Prostate gland (tissue), 2 donors: ENCODE measurements around the gene ZNF276. TPM values are rescaled to one million over a fixed set of nuclear protein-coding genes. Genes with fewer than 3 reads are reported as not detected.

Experiments used
- DNase-seq: peaks from one replicate; pipeline ENCODE4 v3.0.0-alpha.2; 2019; ENCODE audit warnings: low spot score
- H3K27ac ChIP-seq, 2 donors: fragments of 200-600 bp; sonication (generic); 2 replicates each; pipeline ENCODE4 v1.5.1; 2017 to 2019
- H3K27me3 ChIP-seq: fragments of 200-600 bp; sonication (generic); replicated peaks from 2 replicates; pipeline ENCODE4 v1.5.1; 2019; ENCODE audit not compliant: insufficient read depth
- H3K36me3 ChIP-seq, 2 donors: fragments of 200-600 bp; sonication (generic); 1 replicate in 1 of 2; 2 replicates in 1 of 2; pipeline versions ENCODE4 v1.5.1 to v1.8.1; 2017 to 2019
- H3K4me1 ChIP-seq: fragments of 200-600 bp; sonication (generic); replicated peaks from 2 replicates; pipeline ENCODE4 v1.5.1; 2019
- H3K4me3 ChIP-seq, 2 donors: fragments of 200-600 bp; sonication (generic); 2 replicates each; pipeline ENCODE4 v1.5.1; 2017 to 2019
- H3K9me3 ChIP-seq: fragments of 200-600 bp; sonication (generic); 2 replicates; pipeline ENCODE4 v1.5.1; 2017
- CTCF ChIP-seq, 4 experiments: fragments of 200-600 bp in 2 of 4; fragments of 450-650 bp in 2 of 4; sonication (generic) in 2 of 4; IDR thresholded peaks; 1 replicate in 3 of 4; 2 replicates in 1 of 4; pipeline ENCODE4 v1.5.1; 2016 to 2019; ENCODE audit warnings: antibody characterized with exemption in 4 of 4, mild to moderate bottlenecking in 2 of 4, moderate library complexity in 2 of 4
- POLR2A ChIP-seq: fragments of 450-650 bp; IDR thresholded peaks from one replicate; pipeline ENCODE4 v1.6.1; 2016; ENCODE audit warnings: antibody characterized with exemption, mild to moderate bottlenecking
- POLR2AphosphoS5 ChIP-seq: sonication (generic); formaldehyde crosslinking; IDR thresholded peaks from one replicate; pipeline ENCODE4 v1.6.1; 2017; ENCODE audit warnings: antibody characterized with exemption
- WGBS: methylation state at CpG from one replicate; pipeline ENCODE4 v1.1.5; 2018; 5-methylcytosine and 5-hydroxymethylcytosine counted together
- intact Hi-C: fragments of 100-400 bp; cut with DNase I; formaldehyde crosslinking; loops from one replicate; pipeline ENCODE4 v1.14.2; 2022
- total RNA-seq, 2 donors: library from RNA; depleted of rRNA; stranded (reverse); fragments of >200 nt; gene quantifications; one replicate each; pipeline ENCODE4 v1.1.0, GENCODE V29; 2016

ZNF276 gene
- total RNA-seq, 2 donors from 2014 or later: 18.4 to 46.1 TPM

GRCh38 chr16:89722392-89723278 is 1.3 kb downstream of the ZNF276 start:
- intact Hi-C loops: loop anchor here (2.0 to 5.0 kb wide), 2 partner anchors 22 to 150 kb away; partner anchors contain the start of genes SPATA2L and TCF25
- peaks cover 17% of the 10 kb centered on the region for H3K4me1 ChIP-seq
- 30% methylated on average over 56 of the region's 56 CpGs for WGBS
- peak overlapping the region; percentile 72 to 97 for H3K4me3 ChIP-seq
- no peaks in the 10 kb centered on the region for H3K27me3 ChIP-seq
- no peak for TF ChIP-seq POLR2A
- peak; percentile 22 for TF ChIP-seq POLR2AphosphoS5
- peak overlapping the region; percentile 91 to 98 for H3K27ac ChIP-seq
- H3K9me3 ChIP-seq: no peaks in the 10 kb centered on the region
- DNase-seq: peak; percentile 66
- H3K36me3 ChIP-seq: no peaks in the 10 kb centered on the region

GRCh38 chr16:89723279-89724250 is 2.2 kb downstream of the ZNF276 start:
- 72% methylated on average over 30 of the region's 30 CpGs for WGBS

GRCh38 chr16:89727406-89728120 is 6.2 kb downstream of the ZNF276 start:
- no peaks in the 10 kb centered on the region for H3K27me3 ChIP-seq
- H3K36me3 ChIP-seq: peaks cover 0 to 14% of the 10 kb centered on the region in 2 donors
- no peaks in the 10 kb centered on the region for H3K9me3 ChIP-seq
- H3K4me3 ChIP-seq: no peak overlapping the region
- H3K27ac ChIP-seq: no peak overlapping the region
- WGBS: 75% methylated on average over 17 of the region's 17 CpGs
- no peak for TF ChIP-seq POLR2AphosphoS5
- TF ChIP-seq POLR2A: no peak
- no peak for TF ChIP-seq CTCF (IDR thresholded peaks at IDR 0.05)
- peaks cover 7% of the 10 kb centered on the region for H3K4me1 ChIP-seq
- intact Hi-C loops: no loop called here
- DNase-seq: no peak

More at GRCh38 chr16:89723279-89724250, 2.2 kb downstream of the ZNF276 start:
- H3K4me3 ChIP-seq: peak overlapping the region in 1 of 2 donors; percentile 97
- no peaks in the 10 kb centered on the region for H3K36me3 ChIP-seq
- no peak overlapping the region for H3K27ac ChIP-seq
- TF ChIP-seq POLR2A: no peak
- TF ChIP-seq CTCF (IDR thresholded peaks at IDR 0.05): no peak
- no peak for TF ChIP-seq POLR2AphosphoS5
- no peaks in the 10 kb centered on the region for H3K27me3 ChIP-seq
- intact Hi-C loops: loop anchor here (2.0 to 5.0 kb wide), 2 partner anchors 23 to 149 kb away; partner anchors contain the start of genes SPATA2L and TCF25
- H3K9me3 ChIP-seq: no peaks in the 10 kb centered on the region
- no peak for DNase-seq
- H3K4me1 ChIP-seq: peaks cover 17% of the 10 kb centered on the region

- 90% methylated on average over 18 of the region's 18 CpGs for WGBS
- intact Hi-C loops: no loop called here
Observed at GRCh38 chr16:89729293-89729692, 8.0 kb downstream of the ZNF276 start.

More at GRCh38 chr16:89729293-89729692, 8.0 kb downstream of the ZNF276 start:
- no peaks in the 10 kb centered on the region for H3K27me3 ChIP-seq
- no peak overlapping the region for H3K4me3 ChIP-seq
- no peaks in the 10 kb centered on the region for H3K4me1 ChIP-seq
- no peak for DNase-seq
- TF ChIP-seq CTCF (IDR thresholded peaks at IDR 0.05) (no peak), POLR2AphosphoS5 (no peak), POLR2A (no peak)
- H3K36me3 ChIP-seq: peaks cover 9 to 25% of the 10 kb centered on the region in 2 donors
- H3K27ac ChIP-seq: no peak overlapping the region
- no peaks in the 10 kb centered on the region for H3K9me3 ChIP-seq
